Fibroblast of the conjunctiva (primary cell): ENCODE data around the gene NOP53.

Experiments
- DNase-seq: peaks from one replicate; pipeline ENCODE4 v3.0.0-alpha.2; 2010; ENCODE audit warnings: low read depth

NOP53 gene

DNA sequence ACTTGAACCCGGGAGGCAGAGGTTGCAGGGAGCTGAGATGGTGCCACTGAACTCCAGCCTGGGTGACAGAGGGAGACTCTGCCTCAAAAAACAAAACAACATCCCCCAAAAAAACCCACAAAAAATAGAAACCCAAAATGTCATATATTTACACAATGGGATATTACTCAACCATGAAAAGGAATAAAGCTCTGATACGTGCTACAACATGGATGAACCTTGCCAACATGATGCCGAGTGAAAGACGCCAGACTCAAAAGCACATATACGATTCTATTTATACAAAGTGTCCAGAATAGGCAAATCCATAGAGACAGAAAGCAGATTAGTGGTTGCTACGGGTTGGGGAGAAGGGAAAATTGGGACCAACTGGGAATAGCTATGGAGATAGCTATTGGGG, 61.1 kb downstream of the NOP53 start:
- no peak for DNase-seq
